Natural killer cell (primary cell): ENCODE results near the gene ELOVL4. TPM values are rescaled to one million over a fixed set of nuclear protein-coding genes. Genes with fewer than 3 reads are reported as not detected.

Experiments used
- ATAC-seq, 3 donors: fragments of 150-1000 bp in 2 of 3; fragments of 200-7000 bp in 1 of 3; cut with Tn5 transposase; 1 replicate in 1 of 3; 2 replicates in 2 of 3; pipeline ENCODE4 v1.10.0; 2021; ENCODE audit warnings: mild to moderate bottlenecking in 2 of 3, moderate library complexity in 2 of 3
- DNase-seq, 2 donors: peaks; one replicate each; pipeline versions ENCODE4 v3.0.0 to v3.0.0-alpha.2; 2013 to 2021; ENCODE audit warnings: mixed read lengths in 1 of 2
- H3K27ac ChIP-seq: one replicate; pipeline ENCODE4 v1.5.1; 2013; ENCODE audit warnings: mild to moderate bottlenecking, low read length
- H3K27me3 ChIP-seq: one replicate; pipeline ENCODE4 v1.6.1; 2013; ENCODE audit warnings: low read length; ENCODE audit not compliant: control insufficient read depth, insufficient read depth
- H3K36me3 ChIP-seq: one replicate; pipeline ENCODE4 v1.6.1; 2013; ENCODE audit warnings: low read length; ENCODE audit not compliant: control insufficient read depth, insufficient read depth
- H3K4me1 ChIP-seq: one replicate; pipeline ENCODE4 v1.6.1; 2013; ENCODE audit warnings: low read length; ENCODE audit not compliant: control insufficient read depth, insufficient read depth
- H3K4me3 ChIP-seq: one replicate; pipeline ENCODE4 v1.5.1; 2013; ENCODE audit warnings: low read length
- H3K9me3 ChIP-seq: one replicate; pipeline ENCODE4 v1.6.1; 2013; ENCODE audit warnings: low read length; ENCODE audit not compliant: control insufficient read depth, insufficient read depth
- H3K27ac Mint-ChIP-seq, 2 donors: one replicate each; pipeline ENCODE4 v1.8.0; 2022; ENCODE audit warnings: mild to moderate bottlenecking in 2 of 2, mixed read lengths in 2 of 2, moderate library complexity in 1 of 2
- H3K27me3 Mint-ChIP-seq, 2 donors: one replicate each; pipeline ENCODE4 v1.8.0; 2022; ENCODE audit warnings: low read depth in 2 of 2, mixed read lengths in 2 of 2
- H3K36me3 Mint-ChIP-seq: one replicate; pipeline ENCODE4 v1.8.0; 2022; ENCODE audit warnings: mixed read lengths
- H3K4me1 Mint-ChIP-seq, 2 donors: one replicate each; pipeline ENCODE4 v1.8.0; 2022; ENCODE audit warnings: mixed read lengths in 2 of 2
- H3K4me3 Mint-ChIP-seq: one replicate; pipeline ENCODE4 v1.8.0; 2022; ENCODE audit warnings: mild to moderate bottlenecking, moderate library complexity, mixed read lengths
- H3K9me3 Mint-ChIP-seq, 2 donors: one replicate each; pipeline ENCODE4 v1.8.0; 2022; ENCODE audit warnings: mixed read lengths in 2 of 2
- CTCF ChIP-seq: fragments of 200-600 bp; IDR thresholded peaks from one replicate; pipeline ENCODE4 v1.8.0; 2022; ENCODE audit warnings: antibody characterized with exemption
- WGBS: methylation state at CpG from one replicate; pipeline ENCODE4 v1.1.7; 2013; ENCODE audit warnings: missing lambda C conversion rate; ENCODE audit not compliant: insufficient coverage; 5-methylcytosine and 5-hydroxymethylcytosine counted together
- intact Hi-C: fragments of 100-400 bp; cut with micrococcal nuclease; formaldehyde crosslinking; loops from one replicate; pipeline ENCODE4 v1.14.2; 2022
- total RNA-seq, 4 donors: library from RNA; stranded (reverse); fragments of 120-200 nt in 1 of 4; gene quantifications; one replicate each; pipeline versions ENCODE4 v1.2.3 to v1.2.4, GENCODE V29; 2013 to 2022

Gene ELOVL4
- total RNA-seq = not detected
- 1.5 TPM for total RNA-seq (2013)

- peak within 1 kb of the TSS; percentile 36 for H3K4me3 ChIP-seq
- intact Hi-C loops = loop anchor here (2.0 to 5.0 kb wide), 2 partner anchors 57 to 1805 kb away; partner anchors contain the start of genes TENT5A and TTK
- ATAC-seq = peak; percentile 48 to 70 (median 62)
These were observed at the start of gene ELOVL4 for GRCh38 chr6:79947191-79948186. TSS of gene ELOVL4 (minus strand) at chr6:79947553. CDS start at chr6:79947279, 274 bp downstream.

GRCh38 chr6:79993911-79994309 is 46.6 kb upstream of the ELOVL4 start:
- no peak overlapping the region for H3K27ac ChIP-seq
- H3K27me3 Mint-ChIP-seq = peaks cover 8 to 12% of the 10 kb centered on the region in 2 donors
- no peak for TF ChIP-seq CTCF
- intact Hi-C loops = no loop called here
- no peaks in the 10 kb centered on the region for H3K27me3 ChIP-seq
- DNase-seq (no peak), ATAC-seq (no peak)
- no peaks in the 10 kb centered on the region for H3K36me3 Mint-ChIP-seq
- H3K9me3 Mint-ChIP-seq = no peaks in the 10 kb centered on the region
- H3K4me1 ChIP-seq = no peaks in the 10 kb centered on the region
- no peak overlapping the region for H3K4me3 ChIP-seq
- no peak overlapping the region for H3K27ac Mint-ChIP-seq
- H3K36me3 ChIP-seq = no peaks in the 10 kb centered on the region
- no peaks in the 10 kb centered on the region for H3K4me1 Mint-ChIP-seq
- no peaks in the 10 kb centered on the region for H3K9me3 ChIP-seq
- H3K4me3 Mint-ChIP-seq = no peak overlapping the region

More at GRCh38 chr6:79947191-79948186, at the start of gene ELOVL4:
- Mint-ChIP-seq H3K4me3 (peak within 1 kb of the TSS; percentile 82), H3K27ac (peak within 1 kb of the TSS in 1 of 2 donors; percentile 66), H3K27me3 (peaks cover 28 to 46% of the 10 kb centered on the region in 2 donors), H3K36me3 (no peaks in the 10 kb centered on the region), H3K4me1 (peaks cover 17 to 21% of the 10 kb centered on the region in 2 donors), H3K9me3 (no peaks in the 10 kb centered on the region)
- DNase-seq = peak in 1 of 2 donors; percentile 76
- Histone ChIP-seq H3K9me3 (no peaks in the 10 kb centered on the region), H3K27ac (no peak within 1 kb of the TSS), H3K27me3 (peaks cover 21% of the 10 kb centered on the region), H3K4me1 (peaks cover 13% of the 10 kb centered on the region), H3K36me3 (no peaks in the 10 kb centered on the region)
- TF ChIP-seq CTCF = no peak
- WGBS = 2% methylated on average over 84 of the region's 84 CpGs

- 83% methylated on average over 2 of the region's 2 CpGs for whole genome bisulfite sequencing
- no peak for TF ChIP-seq CTCF
- Histone ChIP-seq H3K9me3 (no peaks in the 10 kb centered on the region), H3K27ac (no peak overlapping the region), H3K4me1 (no peaks in the 10 kb centered on the region), H3K4me3 (no peak overlapping the region), H3K36me3 (no peaks in the 10 kb centered on the region), H3K27me3 (no peaks in the 10 kb centered on the region)
- no peak for DNase-seq
- intact Hi-C loops = no loop called here
- H3K36me3 Mint-ChIP-seq = no peaks in the 10 kb centered on the region
- ATAC-seq = no peak
- H3K27ac Mint-ChIP-seq = no peak overlapping the region
- H3K4me3 Mint-ChIP-seq = no peak overlapping the region
- H3K27me3 Mint-ChIP-seq = peaks cover 4 to 6% of the 10 kb centered on the region in 2 donors
- H3K9me3 Mint-ChIP-seq = no peaks in the 10 kb centered on the region
- H3K4me1 Mint-ChIP-seq = no peaks in the 10 kb centered on the region
These were observed 45.9 kb upstream of the ELOVL4 start for GRCh38 chr6:79993012-79993910.
